SJSA1 (cell line): ENCODE measurements around the gene FAM185A. TPM values are rescaled to one million over a fixed set of nuclear protein-coding genes. Genes with fewer than 3 reads are reported as not detected.
"Not testable (repeated sequence)": the region's sequence is repeated elsewhere in the genome, so short reads cannot be mapped to it uniquely, and the experiment has no call there.

Source experiments
- DNase-seq, 2 experiments: peaks; one replicate each; pipeline ENCODE4 v3.0.0-alpha.2; 2015 to 2020; ENCODE audit warnings: low spot score in 2 of 2, low read depth in 1 of 2
- H3K27ac ChIP-seq: fragments of 250-450 bp; sonication (Bioruptor Pico); 2 replicates; pipeline ENCODE4 v1.5.1; 2020; ENCODE audit warnings: mild to moderate bottlenecking, moderate library complexity
- H3K27me3 ChIP-seq: fragments of 250-450 bp; sonication (Bioruptor Pico); replicated peaks from 2 replicates; pipeline ENCODE4 v1.5.1; 2020; ENCODE audit warnings: mild to moderate bottlenecking, moderate library complexity
- H3K36me3 ChIP-seq: fragments of 250-450 bp; sonication (Bioruptor Pico); 2 replicates; pipeline ENCODE4 v1.5.1; 2020; ENCODE audit warnings: mild to moderate bottlenecking
- H3K4me1 ChIP-seq: fragments of 250-450 bp; sonication (Bioruptor Pico); replicated peaks from 2 replicates; pipeline ENCODE4 v1.6.1; 2021; ENCODE audit warnings: mild to moderate bottlenecking
- H3K4me3 ChIP-seq: fragments of 250-450 bp; sonication (Bioruptor Pico); 2 replicates; pipeline ENCODE4 v1.5.1; 2020; ENCODE audit warnings: mild to moderate bottlenecking
- H3K9me3 ChIP-seq: fragments of 250-450 bp; sonication (Bioruptor Pico); replicated peaks from 2 replicates; pipeline ENCODE4 v1.5.1; 2020; ENCODE audit warnings: mild to moderate bottlenecking
- total RNA-seq: library from RNA; depleted of rRNA; stranded (reverse); fragments of >200 nt; shearing (Covaris generic); gene quantifications from 2 replicates; pipeline ENCODE4 v1.2.3, GENCODE V29; 2014; rRNA removed

FAM185A gene
- 6.9 and 10.1 TPM in 2 replicates for total RNA-seq

DNA sequence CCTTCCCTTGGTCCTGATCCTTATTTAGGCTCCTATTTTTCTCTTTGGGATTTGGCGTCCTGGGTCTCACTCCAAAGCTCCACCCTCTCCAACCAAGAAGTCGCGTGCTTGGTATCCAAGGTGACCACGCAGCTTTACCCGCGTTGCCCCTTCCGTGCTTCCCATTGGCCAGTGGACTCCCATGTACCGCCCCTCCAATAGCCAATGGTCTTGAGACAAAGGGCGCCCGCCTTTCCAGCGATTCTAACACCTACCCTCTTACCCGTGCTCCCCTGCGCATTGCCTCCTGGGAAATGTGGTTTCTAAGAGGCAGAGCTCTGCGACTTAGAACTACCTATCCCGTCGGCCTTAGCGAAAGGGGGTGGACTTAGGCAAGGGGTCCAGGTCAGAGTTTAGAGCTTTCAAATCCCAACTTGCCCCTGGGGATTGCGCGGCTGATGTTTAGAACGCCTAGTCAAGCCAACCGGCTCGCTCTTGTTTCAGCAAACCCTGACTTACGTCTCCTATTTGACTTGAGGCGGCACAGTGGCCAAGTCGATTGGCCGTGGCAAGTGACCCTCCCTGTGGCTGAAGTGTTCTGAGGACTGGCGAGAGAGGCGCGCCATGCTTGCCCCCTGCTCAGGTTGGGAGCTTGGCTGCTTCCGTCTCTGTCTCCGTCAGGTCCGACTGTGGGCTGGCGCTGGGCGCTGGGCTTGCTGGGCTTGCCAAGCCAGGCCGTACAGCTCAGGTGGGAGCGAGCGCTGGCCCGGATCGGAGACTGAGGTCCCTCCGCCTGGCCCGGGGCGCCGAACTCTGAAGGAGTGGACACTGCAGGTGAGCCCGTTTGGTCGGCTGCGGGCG is at the start of gene FAM185A:
TSS of gene FAM185A (plus strand) at position 395 of the 840 bp plus-strand sequence. CDS start at position 604, 209 bp downstream.
- H3K4me3 ChIP-seq, result peak within 1 kb of the TSS; percentile 44
- not testable (repeated sequence) for H3K27me3 ChIP-seq, H3K27ac ChIP-seq, H3K4me1 ChIP-seq, H3K9me3 ChIP-seq, H3K36me3 ChIP-seq
- peak; percentile 96 to 99 for DNase-seq

DNA sequence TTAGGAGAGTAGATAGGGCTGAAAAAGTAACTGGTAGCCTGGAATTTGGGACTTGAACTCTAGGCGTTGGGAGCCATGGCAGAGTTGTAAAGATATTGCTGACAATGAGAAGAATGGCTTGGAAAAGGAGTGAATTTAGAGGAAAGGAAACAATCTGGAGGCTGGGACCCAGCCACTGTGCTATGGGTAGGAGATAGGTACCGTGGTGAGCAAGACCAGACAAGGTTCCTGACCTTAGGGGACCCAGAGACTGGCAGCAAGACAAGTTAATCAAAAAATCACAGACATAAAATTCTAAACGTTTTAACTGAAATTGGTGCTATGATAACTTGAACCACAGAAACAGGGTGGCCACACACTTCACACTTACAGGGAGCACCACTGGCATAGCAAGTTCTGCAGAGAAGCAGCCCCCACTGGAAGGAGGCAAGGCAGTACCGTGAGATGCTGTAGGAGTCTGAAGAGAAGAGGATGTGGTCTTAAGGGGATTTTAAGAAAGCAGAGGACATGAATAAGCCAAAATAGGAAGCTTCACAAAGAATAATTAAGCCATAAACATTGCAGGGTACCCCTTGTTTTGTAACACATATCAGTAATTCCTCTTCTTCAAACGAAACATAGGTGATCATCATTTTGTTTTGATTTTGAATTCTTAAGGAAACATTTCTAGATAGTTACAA is 35.6 kb upstream of the FAM185A start:
- H3K4me1 ChIP-seq, H3K9me3 ChIP-seq, H3K27me3 ChIP-seq, H3K4me3 ChIP-seq, H3K27ac ChIP-seq, H3K36me3 ChIP-seq: not testable (repeated sequence)
- DNase-seq, result peak in 1 of 2 experiments; percentile 29

DNA sequence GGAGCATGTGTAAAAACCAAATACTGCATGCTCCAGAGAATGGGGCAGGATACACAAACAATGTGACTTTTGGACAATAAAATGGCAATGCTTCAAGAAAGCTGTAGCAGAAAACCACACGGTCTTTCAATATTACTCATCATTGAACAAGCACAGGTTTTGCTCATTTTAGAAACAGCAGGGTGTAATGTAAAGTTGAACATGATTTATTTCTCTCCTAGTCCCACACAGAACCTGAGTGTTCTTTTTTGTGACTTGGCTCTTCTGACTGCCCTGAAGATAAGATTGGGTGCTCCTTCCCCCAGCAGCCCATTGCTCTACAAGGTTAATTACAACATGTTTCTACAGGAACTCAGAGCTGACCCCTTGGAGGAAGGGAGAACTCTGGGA is 35.1 kb upstream of the FAM185A start:
- H3K27ac ChIP-seq, DNase-seq, H3K9me3 ChIP-seq, H3K27me3 ChIP-seq, H3K4me3 ChIP-seq, H3K4me1 ChIP-seq, H3K36me3 ChIP-seq: not testable (repeated sequence)

DNA sequence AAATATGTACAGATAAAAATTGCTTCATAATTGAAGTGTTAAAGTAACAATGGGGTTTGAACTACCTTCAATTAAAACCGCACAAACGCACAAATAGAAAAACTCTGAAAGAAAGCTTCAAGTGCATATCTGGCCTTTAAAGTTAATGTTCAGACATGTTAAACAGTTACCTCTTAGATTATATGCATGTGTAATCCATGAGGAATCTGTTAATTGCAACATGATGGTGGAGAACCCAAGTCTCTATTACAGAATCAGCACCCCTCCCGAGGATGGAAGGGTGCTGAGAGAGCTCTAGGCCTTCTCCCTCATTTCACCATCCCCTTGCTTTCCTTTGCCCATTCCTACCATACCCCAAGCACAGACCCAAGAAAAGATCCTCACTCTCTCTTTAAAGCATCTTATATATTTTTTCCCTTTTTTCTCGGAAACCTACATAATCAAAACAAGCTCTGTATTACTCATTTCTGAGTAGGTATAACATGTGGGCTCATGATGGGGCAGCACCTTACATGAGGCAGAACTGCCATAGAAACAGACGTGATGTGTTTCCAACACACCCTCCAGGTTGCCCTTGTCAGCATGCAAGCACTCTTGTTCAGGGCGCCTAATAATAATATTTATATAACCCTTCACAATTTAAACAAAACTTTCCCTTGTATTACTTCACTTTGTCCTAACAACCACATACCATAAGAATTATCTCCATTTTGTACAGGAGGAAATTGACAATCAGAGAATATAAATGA is 33.9 kb upstream of the FAM185A start:
- not testable (repeated sequence) for DNase-seq, H3K27ac ChIP-seq, H3K4me1 ChIP-seq, H3K9me3 ChIP-seq, H3K4me3 ChIP-seq, H3K27me3 ChIP-seq, H3K36me3 ChIP-seq

DNA sequence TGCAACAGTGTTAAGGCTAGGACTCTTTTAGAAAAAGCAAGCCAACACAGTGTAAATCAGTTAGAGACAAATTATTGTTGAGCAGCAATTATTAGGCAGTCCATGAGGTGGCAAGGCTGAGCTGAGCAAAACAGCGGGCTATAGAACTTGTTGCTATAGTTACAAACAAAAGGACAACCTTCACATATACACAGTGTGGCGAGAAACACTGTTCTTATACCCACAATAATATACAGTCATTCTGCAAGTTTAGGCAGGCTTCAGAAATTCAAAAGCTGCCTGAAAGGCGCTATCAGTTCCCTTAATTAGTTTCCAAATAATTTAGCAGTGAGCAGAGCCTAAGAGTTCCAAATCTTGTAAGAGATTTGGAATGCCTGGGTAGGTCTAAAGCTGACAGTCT is 33.1 kb upstream of the FAM185A start:
- not testable (repeated sequence) for DNase-seq, H3K4me1 ChIP-seq, H3K27ac ChIP-seq, H3K4me3 ChIP-seq, H3K27me3 ChIP-seq, H3K9me3 ChIP-seq, H3K36me3 ChIP-seq

DNA sequence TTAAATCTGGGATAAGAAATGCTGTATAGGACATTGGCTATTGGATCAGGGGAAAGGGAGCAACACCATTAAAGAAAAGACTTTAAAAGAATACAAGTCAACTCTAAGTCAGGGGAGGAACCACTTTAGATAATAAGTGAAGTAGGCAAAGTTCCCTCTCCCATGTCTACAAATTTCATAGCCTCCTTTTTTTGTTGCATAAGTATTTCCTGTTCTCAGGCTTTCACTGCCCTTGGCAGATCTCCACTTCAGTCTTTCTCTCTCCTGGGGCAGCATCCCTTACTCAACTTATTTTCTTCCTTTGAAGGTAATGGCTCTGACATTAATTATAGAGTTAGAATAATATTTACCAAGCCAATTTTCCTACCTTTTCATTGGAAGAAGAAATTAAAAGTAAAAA is 30.3 kb upstream of the FAM185A start:
- H3K4me1 ChIP-seq, H3K27me3 ChIP-seq, H3K36me3 ChIP-seq, H3K4me3 ChIP-seq, DNase-seq, H3K27ac ChIP-seq, H3K9me3 ChIP-seq: not testable (repeated sequence)

DNA sequence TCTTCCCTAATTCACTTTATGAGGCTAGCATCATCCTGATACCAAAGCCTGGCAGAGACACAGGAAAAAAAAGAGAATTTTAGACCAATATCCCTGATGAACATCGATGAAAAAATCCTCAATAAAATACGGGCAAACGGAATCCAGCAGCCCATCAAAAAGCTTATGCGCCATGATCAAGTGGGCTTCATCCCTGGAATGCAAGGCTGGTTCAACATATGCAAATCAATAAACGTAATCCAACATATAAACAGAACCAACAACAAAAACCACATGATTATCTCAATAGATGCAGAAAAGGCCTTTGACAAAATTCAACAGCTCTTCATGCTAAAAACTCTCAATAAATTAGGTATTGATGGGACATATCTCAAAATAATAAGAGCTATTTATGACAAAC is 22.6 kb upstream of the FAM185A start:
- not testable (repeated sequence) for H3K4me3 ChIP-seq, DNase-seq, H3K27me3 ChIP-seq, H3K36me3 ChIP-seq, H3K9me3 ChIP-seq, H3K4me1 ChIP-seq, H3K27ac ChIP-seq

DNA sequence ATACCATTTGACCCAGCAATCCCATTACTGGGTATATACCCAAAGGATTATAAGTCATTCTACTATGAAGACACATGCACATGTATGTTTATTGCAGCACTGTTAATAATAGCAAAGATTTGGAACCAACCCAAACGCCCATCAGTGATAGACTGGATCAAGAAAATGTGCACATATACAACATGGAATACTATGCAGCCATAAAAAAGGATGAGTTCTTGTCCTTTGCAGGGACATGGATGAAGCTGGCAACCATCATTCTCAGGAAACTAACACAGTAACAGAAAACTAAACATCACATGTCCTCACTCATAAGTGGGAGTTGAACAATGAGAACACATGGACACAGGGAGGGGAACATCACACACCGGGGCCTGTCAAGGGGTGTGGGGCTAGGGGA is 19.1 kb upstream of the FAM185A start:
- H3K27me3 ChIP-seq, H3K36me3 ChIP-seq, H3K4me1 ChIP-seq, H3K9me3 ChIP-seq, H3K27ac ChIP-seq, H3K4me3 ChIP-seq, DNase-seq: not testable (repeated sequence)

DNA sequence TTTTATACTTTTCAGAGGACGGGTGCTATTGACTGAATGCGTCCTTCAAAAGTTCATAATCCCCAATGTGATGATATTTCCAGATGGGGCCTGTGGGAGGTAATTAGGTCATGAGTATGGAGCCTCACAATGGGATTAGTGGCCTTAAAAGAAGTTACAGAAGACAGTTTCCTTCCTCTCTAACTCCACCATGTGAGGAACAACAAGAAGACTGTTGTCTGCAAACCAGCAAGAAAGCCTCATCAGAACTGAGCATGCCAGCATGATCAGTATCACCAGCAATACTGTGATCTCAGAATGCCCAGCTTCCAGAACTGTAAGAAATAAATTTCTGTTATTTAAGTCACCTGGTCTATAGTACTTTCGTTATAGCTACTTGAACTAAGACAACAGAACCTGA is 18.4 kb upstream of the FAM185A start:
- not testable (repeated sequence) for H3K36me3 ChIP-seq, H3K9me3 ChIP-seq, H3K4me3 ChIP-seq, DNase-seq, H3K4me1 ChIP-seq, H3K27ac ChIP-seq, H3K27me3 ChIP-seq

DNA sequence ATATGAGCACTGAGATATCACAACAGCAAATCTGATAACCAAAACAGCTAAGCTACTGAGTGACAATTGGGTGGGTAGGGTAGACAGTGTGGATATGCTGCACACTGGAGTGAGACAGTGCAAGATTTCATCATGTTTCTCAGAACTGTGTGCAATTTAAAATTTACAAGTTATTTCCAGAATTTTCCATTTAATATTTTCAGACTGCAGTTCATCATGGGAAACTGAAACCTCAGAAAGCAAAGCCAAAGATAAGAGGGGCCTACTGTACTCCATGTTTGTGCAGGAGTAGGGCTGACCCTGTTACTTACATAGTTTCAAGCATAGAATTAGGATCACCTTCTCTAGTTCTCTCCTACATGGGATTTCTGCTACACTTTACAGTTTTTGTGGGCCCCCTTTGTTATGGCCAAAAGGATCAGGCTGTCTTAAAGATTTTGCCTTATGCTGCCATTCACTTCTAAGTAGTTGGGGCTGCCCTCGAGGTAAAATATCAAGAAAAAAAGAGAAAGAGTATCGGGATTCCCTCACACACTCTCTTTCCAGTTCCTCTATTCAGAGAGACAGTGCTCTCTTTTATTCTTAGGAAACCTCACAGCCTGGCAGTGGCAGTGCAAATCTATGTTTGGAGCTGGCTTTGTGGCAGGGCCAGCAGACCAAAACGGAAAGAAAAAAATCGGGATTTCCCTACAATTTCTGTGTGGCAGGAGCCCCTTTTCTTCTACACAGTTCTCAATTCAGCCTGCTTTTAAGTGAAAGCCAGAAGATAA is 6.6 kb upstream of the FAM185A start:
- DNase-seq, result peak in 1 of 2 experiments; percentile 6
- not testable (repeated sequence) for H3K27me3 ChIP-seq

DNA sequence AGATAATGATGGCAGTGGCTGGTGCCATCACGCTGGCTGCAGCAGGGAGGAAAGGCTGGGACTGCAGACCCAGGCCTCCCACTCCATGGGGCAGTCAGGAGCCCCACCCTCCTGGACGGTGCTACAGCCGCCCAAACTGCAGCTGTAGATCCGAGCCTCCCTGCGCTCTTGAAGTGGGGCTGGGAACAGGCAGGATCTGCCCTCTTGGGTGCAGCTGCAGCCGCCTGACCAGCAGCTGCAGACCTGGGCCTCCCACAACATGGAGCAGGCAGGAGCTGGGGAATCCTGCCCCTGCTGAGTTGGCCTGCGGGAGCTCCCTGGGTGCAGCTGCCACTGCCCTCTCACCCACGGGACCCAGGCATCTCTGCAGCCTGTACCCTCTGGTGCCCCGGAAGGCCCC is 4.9 kb upstream of the FAM185A start:
- not testable (repeated sequence) for H3K9me3 ChIP-seq, H3K4me3 ChIP-seq, H3K4me1 ChIP-seq, H3K27me3 ChIP-seq, DNase-seq, H3K27ac ChIP-seq, H3K36me3 ChIP-seq

More for the DNA sequence above, 6.6 kb upstream of the FAM185A start:
- H3K27ac ChIP-seq, H3K36me3 ChIP-seq, H3K4me1 ChIP-seq, H3K4me3 ChIP-seq, H3K9me3 ChIP-seq: not testable (repeated sequence)

DNA sequence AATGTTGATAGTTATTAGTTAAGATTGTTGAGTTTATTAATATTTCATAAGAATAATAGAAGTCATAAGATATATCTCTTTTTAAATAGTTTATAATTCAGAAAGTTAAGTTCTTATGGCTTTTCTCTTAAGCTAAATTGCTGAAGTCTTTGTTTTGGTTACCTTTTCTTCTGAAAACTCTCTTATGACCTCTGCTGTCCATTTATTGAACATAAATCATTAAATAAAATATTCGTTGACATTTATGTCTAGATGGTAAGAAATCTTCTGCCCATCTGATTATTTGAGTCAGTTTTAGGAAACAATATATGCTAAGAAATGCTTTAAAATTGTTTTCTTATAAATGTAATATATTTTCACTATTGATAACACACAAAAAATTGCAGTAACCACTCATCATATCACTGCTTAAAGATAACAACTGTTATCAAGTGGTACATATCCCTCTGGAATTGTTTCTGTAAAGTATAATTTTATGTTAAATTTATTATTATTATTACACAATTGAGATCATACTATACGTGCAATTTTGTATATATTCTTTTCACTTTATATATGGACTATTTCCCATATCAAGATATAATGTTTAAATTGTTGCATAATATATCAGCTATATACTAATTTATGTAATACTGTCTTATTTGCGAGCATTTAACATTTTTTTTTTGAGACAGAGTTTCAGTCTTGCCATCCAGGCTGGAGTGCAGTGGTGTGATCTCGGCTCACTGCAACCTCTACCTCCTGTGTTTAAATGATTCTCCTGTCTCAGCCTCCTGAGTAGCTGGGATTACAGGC is 3.1 kb upstream of the FAM185A start:
- not testable (repeated sequence) for H3K27me3 ChIP-seq, H3K9me3 ChIP-seq, H3K36me3 ChIP-seq, H3K4me1 ChIP-seq, DNase-seq, H3K27ac ChIP-seq, H3K4me3 ChIP-seq

DNA sequence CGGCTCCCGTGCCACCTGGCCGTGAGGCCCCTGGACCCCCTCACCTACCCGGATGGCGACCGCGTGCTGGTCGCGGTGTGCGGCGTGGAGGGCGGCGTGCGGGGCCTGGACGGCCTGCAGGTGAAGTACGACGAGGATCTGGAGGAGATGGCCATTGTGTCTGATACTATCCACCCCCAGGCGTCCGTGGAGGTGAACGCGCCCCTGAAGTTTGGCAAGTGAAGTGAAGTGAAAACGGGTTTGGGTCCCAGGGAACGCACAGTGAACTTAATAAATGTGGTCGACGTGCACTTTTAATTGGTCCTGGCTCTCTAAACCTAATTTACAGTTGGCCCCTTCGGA is 617 bp downstream of the FAM185A start:
- H3K27ac ChIP-seq, H3K36me3 ChIP-seq, DNase-seq, H3K9me3 ChIP-seq, H3K4me1 ChIP-seq, H3K27me3 ChIP-seq: not testable (repeated sequence)
- peak overlapping the region; percentile 44 for H3K4me3 ChIP-seq
